Hippocampal formation (tissue), 2 donors: ENCODE measurements around the gene TAF8.

Experiments used
- DNase-seq, 2 donors: peaks; one replicate each; lab custom pipeline; 2025; lab: John Stamatoyannopoulos, UW

TAF8 gene

DNA sequence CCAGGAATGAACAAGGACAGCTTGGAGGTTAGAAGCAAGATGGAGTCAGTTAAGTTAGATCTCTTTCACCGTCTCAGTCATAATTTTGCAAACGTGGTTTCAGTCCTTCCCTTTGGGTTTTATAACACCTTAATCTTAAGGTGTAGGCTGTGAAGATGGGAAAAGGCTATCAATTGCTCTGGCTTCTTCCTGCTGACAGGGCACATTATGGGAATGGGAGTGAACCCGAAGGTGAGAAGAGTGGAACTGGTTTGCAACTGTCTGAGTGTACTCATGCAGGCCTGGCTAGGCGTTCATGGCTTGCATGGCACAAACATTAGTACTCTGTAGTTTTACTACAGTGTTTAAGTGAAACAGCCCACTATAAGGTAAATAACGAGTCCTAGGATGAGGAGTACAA is 9.4 kb downstream of the TAF8 start:
- DNase-seq = no peak

DNA sequence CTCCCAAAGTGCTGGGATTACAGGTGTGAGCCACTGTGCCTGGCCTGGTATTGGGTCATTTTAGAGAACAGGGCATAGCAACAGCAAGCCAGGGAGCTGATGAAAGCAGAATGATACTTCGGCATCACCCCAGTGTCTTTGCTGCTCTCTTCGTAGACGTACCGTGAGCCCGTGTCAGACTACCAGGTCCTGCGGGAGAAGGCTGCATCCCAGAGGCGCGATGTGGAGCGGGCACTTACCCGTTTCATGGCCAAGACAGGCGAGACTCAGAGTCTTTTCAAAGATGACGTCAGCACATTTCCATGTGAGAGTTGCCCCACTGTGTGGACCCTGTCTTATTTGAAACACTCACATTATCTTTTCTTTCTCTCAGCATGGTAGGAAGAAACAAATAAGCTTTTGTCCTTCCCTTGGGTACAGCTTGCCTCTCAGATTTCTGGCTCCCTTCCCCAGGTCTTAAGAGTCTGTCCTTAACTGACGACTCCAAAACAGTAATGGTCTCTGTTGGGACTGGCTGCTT is 15.9 kb downstream of the TAF8 start:
- no peak for DNase-seq

DNA sequence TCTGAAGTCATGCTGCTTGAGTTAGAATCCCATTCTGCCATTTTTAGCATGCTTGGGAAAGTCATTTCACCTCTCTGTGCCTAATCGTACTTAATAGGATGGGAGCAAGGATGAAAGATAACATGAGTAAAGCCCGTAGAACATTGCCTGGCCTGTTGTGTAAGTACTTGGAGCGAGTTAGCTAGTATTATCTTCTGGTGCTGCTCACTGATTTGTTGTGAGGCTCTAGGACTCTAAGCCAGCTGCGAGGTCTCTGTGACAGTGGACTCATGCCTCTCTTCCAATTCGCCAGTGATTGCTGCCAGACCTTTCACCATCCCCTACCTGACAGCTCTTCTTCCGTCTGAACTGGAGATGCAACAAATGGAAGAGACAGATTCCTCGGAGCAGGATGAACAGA is 17.8 kb downstream of the TAF8 start:
- no peak for DNase-seq

DNA sequence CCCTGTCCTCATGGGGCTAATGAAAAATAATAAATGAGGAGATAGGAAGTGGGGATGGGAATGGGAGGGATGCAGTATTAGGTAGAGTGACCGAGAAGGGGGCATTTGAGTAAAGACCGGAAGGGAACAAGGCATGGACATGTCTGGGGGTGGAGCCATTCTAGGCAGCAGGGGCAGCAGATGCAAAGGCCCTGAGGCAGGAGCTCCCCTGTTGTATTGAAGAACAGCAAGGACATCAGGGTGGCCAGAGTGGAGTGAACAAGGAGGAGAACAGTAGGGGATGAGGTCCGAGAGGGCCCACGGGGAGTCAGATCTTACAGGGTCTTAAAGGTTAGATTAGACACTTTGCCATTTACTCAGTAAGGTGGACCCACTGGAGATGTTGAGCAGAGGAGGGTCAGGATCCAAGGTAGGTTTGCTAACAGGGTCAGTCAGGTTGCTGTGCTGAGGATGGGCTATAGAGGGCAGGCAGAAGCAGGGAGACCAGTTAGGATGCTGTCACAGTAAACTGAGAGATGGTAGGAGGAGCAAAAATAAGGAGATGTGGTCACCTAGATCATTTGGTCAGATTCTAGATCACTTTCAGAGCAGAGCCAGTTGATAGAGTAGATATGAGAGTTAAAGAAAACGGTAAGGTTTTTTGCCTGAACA is 18.7 kb downstream of the TAF8 start:
- no peak for DNase-seq

DNA sequence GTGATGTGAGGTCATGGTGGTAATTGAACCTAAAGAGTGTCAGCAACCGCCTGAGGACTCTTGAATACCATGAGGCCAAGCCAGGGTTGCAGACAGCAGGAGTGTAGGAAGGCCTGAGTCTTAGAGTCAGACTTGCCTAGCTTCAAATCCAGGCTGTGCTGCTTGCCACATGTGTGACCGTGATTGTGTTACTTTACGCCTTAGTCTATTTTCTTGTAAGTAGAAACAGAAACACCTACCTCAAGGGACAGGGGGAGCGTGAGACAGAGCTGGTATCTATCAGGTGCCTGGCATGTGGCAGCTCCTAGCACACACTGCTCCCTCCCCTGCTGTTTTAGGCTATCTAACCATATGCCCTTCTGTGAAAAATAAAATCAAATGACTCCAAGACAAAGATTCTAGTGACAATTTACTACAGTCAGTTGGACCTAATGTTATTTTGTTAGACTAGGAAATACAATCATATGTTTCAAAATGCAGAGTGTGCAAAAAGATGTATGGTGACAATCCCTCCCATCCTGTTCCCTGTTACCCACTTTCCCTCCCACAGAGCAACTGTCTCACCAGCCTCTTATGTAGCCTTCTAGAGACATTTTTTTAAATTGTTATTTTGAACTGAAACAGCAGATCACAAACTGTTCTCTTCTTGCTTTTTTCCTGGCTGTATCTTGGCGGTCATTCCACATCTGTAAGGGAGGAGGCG is 21.7 kb downstream of the TAF8 start:
- peak in 1 of 2 donors; percentile 47 for DNase-seq

DNA sequence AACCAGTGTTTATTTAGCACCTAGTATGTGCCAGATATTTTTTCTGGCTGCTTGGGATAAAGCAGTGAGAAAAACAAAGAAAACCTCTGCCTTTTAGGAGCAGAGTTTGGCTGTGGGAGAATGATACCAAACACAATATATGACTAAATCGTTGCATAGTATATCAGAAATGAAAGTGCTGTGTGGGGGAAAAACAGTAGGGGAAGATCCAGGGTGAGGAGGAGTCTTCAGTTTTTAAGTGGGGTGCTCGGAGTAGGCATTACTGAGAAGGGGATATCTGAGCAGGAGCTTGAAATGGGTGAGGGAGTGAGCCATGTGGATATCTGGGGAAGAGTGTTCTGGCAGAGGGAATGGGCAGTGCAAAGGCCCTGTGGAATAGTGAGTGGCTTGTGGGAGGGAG is 23.0 kb downstream of the TAF8 start:
- no peak for DNase-seq

DNA sequence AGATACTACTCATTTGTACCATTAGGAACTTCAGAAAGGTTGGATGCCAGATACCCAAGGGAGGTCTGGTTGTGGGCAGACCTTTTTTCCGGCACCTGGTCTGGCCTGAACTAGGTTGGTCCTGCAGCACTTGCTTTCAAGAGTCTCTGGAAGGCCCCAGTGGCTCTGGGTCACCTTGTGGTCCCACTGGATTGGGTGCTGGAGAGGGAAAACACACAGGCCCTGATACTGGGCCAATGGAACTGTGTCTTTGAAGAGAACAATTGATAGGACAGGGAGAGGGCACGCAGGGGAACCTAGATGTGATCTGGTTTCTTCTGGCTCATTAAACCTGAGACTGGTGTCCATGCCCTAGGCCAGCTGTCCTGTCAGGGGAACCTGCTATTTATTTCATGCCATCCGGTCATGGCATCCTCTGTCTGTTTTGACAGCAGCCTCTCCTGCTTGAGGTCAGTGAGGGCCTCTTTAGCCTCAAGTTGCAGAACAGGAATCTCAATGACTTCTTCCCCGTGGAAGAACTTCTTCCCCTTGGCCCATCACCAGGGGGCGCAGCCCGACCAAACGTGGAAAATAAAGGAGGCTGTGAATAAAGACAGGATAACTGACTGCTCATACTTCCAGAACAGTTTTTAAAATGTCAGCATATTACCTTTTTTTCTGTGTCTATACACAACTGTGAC is 25.0 kb downstream of the TAF8 start:
- peak; percentile 39 to 55 for DNase-seq

DNA sequence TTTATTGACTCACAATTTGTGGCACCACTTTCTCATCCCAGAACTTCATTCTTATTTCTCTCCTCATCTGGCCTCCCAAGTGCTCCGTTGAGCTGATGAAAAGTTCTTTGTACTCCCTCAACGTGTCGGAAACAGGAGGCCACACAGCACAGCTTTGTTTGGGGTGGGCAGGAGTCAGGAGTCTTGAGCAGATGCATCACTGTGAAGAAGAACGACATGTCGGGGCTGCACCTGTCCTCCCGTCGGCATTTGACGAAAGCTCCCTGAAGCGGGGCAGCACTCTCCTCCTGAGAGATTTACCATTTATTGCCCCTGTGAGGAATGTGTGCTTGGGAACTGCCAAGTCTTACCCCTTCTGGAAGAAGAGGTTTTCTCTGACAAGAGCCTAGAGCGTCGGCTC is 28.1 kb downstream of the TAF8 start:
- DNase-seq = no peak

DNA sequence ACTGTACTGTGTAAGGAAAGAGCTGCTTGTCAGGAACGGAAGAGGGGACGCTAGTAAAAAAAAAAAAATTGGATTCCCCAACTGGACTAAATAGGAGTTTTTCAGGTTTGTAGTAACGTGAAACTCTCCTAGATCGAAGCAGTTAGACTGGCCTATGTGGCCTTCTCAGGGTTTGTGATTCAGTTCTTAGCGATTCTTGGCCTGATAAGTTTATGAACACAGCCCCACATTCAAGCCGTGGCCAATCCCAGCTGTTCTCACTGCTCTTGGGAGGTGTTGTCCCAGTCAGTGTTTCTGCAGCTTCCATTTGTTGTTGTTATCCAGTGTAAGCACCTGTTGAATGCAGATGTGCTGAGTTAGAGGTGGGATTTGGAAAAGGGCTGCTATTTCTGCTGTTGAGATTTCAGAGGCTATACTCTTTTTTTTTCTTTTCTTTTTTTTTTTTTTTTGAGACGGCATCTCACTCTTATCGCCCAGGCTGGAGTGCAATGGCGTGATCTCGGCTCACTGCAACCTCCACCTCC is 29.7 kb downstream of the TAF8 start:
- DNase-seq = no peak

DNA sequence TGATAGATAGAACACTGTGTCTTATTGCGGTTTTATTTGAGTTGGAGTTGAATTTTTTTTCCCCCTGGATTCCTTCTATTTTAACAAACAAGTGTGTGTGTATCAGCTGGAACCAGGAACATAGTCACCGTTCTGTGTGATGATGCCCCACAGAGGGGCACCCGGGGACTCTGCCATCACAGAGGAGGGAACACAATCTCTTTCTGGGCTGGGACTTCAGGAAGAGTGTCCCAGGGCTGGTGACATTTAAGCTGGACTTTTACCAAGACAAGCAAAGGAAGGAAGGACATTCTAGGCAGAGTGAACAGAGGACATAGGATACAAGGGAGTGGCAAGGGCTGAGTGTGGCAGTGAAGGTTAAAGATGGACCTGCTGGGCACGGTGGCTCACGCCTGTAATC is 33.2 kb downstream of the TAF8 start:
- DNase-seq = no peak

DNA sequence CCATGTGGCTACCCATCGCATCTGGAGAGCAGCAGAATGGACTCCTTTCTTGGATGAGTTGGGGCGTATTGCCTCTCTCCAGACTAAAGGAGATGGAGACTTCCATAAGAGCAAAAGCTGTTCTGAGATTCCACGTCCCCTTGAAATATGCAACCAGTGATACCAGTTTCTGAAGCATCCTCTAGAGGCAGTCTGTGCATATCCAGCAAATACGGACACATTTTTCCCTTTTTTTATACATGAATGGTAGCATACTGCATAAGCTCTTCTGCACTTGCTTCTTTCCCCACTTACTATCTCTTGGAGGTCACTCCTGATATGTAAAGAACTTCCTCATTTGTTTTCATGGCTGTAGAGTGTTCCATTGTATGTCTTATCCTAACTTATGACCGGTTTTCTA is 34.6 kb downstream of the TAF8 start:
- DNase-seq = no peak

DNA sequence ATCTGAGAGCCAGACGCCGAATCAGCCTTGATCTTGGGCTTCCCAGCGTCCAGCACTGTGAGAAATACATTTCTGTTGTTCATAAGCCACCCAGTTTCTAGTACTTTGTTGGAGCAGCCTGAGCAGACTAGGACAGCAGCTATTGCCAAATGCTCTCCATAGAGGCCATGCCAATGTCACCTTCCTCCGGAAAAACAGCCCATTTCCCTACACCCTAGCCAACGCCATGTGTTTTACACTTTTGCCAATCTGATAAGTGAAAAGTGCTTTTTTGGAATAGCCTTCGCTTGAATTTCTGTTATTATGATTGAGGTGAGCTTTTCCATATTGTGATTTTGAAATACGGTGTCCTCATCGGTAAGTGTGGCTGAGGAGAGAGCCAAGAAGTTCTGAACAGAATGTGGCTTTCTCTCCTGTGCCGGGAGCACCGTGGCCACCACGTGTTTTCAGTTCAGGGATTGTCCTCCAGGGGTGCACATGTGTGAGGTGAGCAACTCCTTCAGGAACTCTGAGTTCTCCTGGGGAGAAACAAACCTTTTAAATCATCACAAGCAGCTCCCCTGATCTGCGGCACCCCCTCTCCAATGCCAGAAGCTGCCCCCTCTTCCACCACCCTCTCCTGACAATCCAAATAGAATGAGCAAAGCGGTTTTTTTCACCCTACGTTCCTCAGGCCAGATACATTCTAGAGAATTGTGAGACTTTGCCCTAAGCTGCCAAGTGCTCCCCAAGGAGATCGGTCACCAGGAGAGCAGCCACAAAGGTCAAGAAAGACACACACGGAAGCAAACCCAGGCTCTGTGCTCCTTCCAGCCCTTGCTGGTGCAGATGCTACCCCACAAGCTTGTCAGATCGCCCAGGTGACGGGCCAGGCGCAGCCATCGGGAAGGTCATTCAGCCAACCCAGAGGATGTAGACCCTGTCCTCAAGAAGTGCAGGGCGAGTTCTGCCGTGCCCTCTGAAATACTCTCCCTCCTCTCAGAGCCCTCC is 36.0 kb downstream of the TAF8 start:
- no peak for DNase-seq

DNA sequence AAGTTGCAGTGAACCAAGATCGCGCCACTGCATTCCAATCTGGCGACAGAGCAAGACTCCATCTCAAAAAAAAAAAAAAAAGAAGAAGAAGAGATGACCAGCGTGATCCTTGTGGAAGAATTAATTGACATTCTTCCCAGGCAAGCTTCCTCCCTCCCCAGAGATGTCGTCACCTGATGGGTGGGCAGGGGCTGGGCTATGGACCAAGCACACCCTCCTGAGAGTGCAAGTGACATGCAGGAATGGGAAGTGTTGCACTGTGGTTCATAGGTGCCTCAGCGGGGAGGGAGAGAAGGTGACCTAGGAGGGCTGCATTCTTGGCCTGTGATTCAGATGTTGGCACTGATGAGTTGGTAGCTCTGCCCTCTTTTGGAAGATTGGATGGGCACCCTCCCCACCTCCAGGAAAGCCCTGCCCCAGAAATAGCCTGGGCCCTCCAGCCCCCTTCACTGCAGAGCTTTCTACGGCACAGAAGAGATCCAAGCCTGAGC is 37.8 kb downstream of the TAF8 start:
- no peak for DNase-seq

DNA sequence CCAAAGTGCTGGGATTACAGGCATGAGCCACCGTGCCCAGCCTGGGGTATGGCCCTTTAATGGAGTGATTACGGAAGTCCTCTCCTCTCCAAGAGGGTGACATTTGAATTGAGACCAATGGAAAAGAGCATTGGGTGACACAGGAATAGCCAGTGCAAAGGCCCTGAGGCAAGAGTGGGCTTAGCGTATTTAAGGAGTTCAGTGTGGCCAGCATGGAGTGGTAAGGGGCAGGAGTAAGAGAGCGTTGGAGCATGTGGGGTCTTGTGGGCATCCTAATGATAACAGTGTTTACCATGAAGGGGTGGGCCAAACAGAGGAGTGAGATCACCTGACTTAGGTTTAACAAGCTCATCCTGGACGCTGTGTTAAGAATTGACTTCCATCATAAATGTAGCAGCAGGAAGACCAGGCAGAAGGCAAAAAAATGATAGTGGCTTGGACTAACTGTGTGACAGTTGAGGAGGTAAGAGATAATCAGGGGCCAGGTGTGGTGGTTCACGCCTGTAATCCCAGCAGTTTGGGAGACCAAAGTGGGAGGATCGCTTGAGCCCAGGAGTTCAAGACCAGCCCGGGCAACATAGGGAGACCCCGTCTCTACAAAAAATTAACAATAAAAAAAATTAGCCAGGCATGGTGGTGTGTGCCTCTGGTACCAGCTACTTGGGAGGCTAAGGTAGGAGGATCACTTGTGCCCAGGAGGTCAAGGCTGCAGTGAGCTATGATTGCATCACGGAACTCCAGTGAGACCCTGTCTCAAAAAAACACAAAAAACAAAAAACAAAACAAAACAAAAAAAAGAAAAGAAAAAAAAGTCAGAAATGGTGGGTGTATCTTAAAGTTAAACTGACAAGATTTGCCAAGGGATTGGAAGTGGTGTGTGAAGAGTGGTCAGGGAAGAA is 40.7 kb downstream of the TAF8 start:
- DNase-seq = no peak

DNA sequence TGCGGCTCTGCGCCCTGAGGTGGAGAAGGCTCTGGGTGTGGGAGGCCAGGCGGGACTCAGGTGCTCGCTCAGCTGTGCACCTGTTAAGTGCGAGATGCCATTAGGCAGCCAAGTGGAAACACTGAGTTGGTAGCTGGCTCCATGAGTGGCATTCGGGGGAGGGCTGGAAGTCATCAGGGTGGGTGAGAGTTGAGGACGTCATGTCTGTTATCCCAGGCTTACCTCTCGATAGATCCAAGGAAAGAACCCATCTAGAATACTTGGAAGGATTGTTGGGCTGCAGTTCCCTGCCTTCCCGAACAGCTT is 41.3 kb downstream of the TAF8 start:
- DNase-seq = no peak

DNA sequence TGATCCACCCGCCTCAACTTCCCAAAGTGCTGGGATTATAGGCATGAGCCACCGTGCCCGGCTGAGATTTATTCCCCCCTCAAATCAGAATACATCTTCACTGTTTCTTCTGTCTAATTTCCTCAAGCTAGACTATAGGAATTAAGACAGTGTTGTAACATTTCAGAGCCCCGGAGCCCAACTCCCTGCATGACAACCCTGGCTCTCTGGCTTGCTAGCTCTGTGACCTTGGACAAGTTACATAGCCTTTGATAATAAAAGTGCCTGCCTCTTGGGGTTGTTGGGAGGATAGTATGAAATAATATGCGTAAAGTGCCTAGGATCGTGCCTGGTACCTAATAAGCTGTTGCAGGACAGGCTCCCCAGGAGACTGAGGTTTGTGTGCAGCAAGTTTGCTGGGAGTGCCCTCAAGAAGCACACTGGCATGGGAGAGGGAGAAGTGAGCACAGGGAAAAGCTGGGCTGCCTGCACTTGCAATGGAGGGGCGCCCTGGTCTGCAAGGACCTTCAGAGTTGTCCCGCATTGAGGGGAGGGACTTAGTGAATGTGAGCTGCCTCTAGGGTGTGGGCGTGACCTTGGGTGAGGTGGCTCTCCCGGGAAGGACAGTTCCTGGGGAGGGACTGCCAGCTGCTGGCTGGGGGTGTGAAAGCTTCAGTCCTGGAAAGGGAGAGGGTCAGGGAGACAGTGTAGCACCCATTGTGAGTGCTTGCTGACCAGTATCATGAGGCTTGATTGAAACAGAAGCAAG is 43.4 kb downstream of the TAF8 start:
- no peak for DNase-seq

DNA sequence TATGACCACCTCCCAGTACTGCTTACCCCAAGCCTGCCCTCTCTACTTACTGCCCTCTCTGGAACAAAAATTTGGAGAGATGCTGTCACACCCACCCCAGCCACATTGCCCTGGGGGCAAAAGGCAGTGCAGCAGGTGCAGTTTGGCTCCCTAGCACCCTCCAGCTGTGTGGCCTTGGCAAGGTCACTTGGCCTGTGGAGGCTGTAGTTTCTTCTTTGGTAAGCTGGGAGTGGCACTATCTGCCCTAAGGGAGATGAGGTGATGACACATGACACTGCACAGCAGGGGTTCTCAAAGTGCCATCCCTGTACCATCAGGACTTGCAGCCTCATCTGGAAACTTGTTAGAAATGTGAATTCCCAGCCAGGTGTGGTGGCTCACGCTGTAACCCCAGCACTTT is 44.8 kb downstream of the TAF8 start:
- no peak for DNase-seq

DNA sequence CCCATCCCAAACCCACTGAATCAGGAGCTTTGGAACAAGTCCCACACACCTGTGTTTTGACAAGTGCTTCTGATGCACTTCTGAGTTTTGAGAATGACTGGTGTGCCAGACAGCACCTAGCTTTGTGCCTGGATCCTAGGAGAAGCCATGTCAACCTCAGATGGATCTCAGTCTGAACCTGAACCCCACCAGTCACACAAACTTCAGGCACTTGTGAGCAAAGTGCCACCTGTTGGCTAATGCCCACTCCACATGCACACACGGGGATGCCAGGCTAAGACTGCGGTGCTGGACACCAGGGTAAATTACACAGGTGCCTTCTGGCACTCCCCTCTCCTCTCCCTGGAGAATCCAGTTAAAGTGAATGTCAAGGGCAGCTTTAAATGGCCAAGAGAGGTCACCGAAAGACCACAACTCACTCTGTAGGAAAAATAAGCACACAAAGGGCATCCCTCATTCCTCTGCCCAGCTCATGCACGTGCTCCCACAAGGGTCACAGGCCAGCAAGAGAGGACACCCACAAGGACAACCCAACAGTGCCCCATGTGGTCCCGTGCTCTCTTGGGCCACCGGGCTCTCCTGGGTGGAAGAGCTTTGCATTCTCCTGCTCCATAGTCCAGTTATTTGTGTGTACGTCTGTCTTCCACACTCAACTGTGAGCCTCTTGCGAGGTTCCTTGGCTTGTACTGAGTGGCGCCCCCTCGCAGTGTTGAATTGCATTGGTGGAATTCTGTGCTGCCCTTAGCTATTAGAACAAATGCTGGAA is 45.6 kb downstream of the TAF8 start:
- no peak for DNase-seq
